Neural progenitor cell (in vitro differentiated cells): ENCODE data around the gene ARHGAP45.

Experiments
- EZH2 ChIP-seq: fragments of 200-600 bp; sonication (generic); IDR thresholded peaks from 2 replicates; pipeline ENCODE4 v1.6.1; 2017; ENCODE audit warnings: antibody characterized with exemption, mild to moderate bottlenecking, moderate library complexity
- TF ChIP-seq, protein P1 (sequence below): fragments of 200-600 bp; sonication (generic); IDR thresholded peaks from 2 replicates; pipeline ENCODE4 v1.5.1; 2017; ENCODE audit warnings: antibody characterized with exemption, mild to moderate bottlenecking

DNA sequence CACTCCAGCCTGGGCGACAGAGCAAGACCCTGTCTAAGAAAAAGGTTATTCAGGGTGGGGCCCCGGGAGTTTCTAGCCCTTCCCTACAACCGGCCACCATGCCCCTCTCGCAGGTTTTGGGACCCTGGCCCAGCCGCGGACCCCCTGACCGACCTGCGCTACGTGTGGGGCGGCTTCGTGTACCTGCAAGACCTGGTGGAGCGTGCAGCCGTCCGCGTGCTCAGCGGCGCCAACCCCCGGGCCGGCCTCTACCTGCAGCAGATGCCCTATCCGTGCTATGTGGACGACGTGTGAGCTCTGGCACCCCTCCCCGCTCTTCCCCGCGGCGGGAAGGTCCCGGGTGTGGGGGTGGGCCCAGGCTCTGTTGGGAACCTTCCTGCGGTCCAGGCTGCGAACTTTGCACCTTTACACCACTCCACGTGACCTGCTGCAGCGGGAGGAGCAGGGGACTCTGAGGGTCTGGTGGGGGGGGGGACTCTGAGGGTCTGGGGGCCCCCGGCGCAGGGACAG lies 20.8 kb upstream of the ARHGAP45 start:
- TF ChIP-seq, protein P1, sequence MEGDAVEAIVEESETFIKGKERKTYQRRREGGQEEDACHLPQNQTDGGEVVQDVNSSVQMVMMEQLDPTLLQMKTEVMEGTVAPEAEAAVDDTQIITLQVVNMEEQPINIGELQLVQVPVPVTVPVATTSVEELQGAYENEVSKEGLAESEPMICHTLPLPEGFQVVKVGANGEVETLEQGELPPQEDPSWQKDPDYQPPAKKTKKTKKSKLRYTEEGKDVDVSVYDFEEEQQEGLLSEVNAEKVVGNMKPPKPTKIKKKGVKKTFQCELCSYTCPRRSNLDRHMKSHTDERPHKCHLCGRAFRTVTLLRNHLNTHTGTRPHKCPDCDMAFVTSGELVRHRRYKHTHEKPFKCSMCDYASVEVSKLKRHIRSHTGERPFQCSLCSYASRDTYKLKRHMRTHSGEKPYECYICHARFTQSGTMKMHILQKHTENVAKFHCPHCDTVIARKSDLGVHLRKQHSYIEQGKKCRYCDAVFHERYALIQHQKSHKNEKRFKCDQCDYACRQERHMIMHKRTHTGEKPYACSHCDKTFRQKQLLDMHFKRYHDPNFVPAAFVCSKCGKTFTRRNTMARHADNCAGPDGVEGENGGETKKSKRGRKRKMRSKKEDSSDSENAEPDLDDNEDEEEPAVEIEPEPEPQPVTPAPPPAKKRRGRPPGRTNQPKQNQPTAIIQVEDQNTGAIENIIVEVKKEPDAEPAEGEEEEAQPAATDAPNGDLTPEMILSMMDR: no peak
- no peak for TF ChIP-seq EZH2
